Sigmoid colon (tissue), 7 donors: Measurements from ENCODE around the gene FAM186B. TPM values are rescaled to one million over a fixed set of nuclear protein-coding genes. Genes with fewer than 3 reads are reported as not detected.

Experiments used
- DNase-seq: peaks from one replicate; pipeline ENCODE4 v3.0.0-alpha.2; 2019
- H3K27ac ChIP-seq, 4 donors: fragments of 200-600 bp; sonication (generic); one replicate each; pipeline ENCODE4 v1.5.1; 2016 to 2019; ENCODE audit warnings: mild to moderate bottlenecking in 1 of 4
- H3K27me3 ChIP-seq, 3 donors: fragments of 200-600 bp; sonication (generic); one replicate each; pipeline ENCODE4 v1.5.1; 2019; ENCODE audit warnings: mild to moderate bottlenecking in 1 of 3
- H3K36me3 ChIP-seq, 4 donors: fragments of 200-600 bp; sonication (generic); one replicate each; pipeline ENCODE4 v1.5.1; 2016 to 2019
- H3K4me1 ChIP-seq, 4 donors: fragments of 200-600 bp; sonication (generic); one replicate each; pipeline ENCODE4 v1.5.1; 2017 to 2019
- H3K4me3 ChIP-seq, 4 donors: fragments of 200-600 bp; sonication (generic); one replicate each; pipeline ENCODE4 v1.5.1; 2017 to 2019; ENCODE audit warnings: mild to moderate bottlenecking in 2 of 4, moderate library complexity in 1 of 4
- H3K9me3 ChIP-seq, 4 donors: fragments of 200-600 bp in 3 of 4; sonication (generic) in 3 of 4; one replicate each; pipeline versions ENCODE4 v1.5.1 to v1.6.1; 2013 to 2019
- EP300 ChIP-seq, 4 donors: sonication (generic); formaldehyde crosslinking; IDR thresholded peaks; one replicate each; pipeline ENCODE4 v1.6.1; 2017; ENCODE audit warnings: antibody characterized with exemption in 4 of 4
- POLR2A ChIP-seq, 2 donors: fragments of 450-650 bp; IDR thresholded peaks; one replicate each; pipeline ENCODE4 v1.6.1; 2016; ENCODE audit warnings: antibody characterized with exemption in 2 of 2, mild to moderate bottlenecking in 2 of 2, moderate library complexity in 2 of 2
- POLR2AphosphoS5 ChIP-seq, 4 donors: sonication (generic); formaldehyde crosslinking; IDR thresholded peaks; one replicate each; pipeline ENCODE4 v1.6.1; 2017; ENCODE audit warnings: antibody characterized with exemption in 4 of 4
- WGBS, 2 donors: extraction: QIAGEN DNeasy Blood & Tissue Kit; methylation state at CpG; one replicate each; pipeline ENCODE4 v1.1.7; 2013; 5-methylcytosine and 5-hydroxymethylcytosine counted together
- intact Hi-C: fragments of 100-400 bp; cut with DNase I; formaldehyde crosslinking; loops from one replicate; pipeline ENCODE4 v1.15.1; 2023
- polyA plus RNA-seq, 3 donors: library from polyadenylated mRNA; stranded (reverse); fragments of 200-250 nt; gene quantifications; one replicate each; pipeline ENCODE4 v1.2.3, GENCODE V29; 2013
- total RNA-seq, 4 donors: library from RNA; depleted of rRNA; stranded (reverse); fragments of >200 nt; gene quantifications; one replicate each; pipeline ENCODE4 v1.1.0, GENCODE V29; 2016
- TF ChIP-seq, protein P1 (sequence below), 4 experiments: fragments of 450-650 bp in 3 of 4; fragments of 200-600 bp in 1 of 4; IDR thresholded peaks; one replicate each; pipeline ENCODE4 v1.5.1; 2016 to 2019; ENCODE audit warnings: antibody characterized with exemption in 4 of 4, mild to moderate bottlenecking in 3 of 4, moderate library complexity in 2 of 4
- donor health status: healthy with polysubstance abuse.
- donor health status: Bipolar disorder and iron deficiency.
- donor health status: healthy.

The FAM186B gene
- total and polyA plus RNA-seq, 7 donors = 0.16 to 0.54 (median 0.22) TPM; not detected in 4

DNA sequence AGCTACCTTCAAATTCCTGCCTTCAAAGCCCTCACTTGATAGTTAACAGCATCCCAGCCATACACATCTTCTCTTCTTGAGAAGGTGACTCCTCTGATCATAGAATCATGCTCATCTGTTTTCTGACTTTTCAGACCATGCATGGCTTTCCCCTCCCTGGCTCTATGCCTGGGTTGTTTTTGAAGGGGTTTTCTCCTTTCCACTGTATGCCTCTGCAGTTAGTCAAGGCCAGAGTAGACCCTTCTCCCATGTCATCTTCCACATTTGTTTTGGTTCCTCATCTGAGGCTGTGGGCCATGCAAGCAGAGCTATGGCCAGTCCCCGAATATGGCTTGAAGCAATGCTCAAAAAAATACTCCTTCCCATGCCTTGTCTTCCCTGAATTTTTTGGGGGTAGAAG lies 23.2 kb downstream of the FAM186B start:
- peak overlapping the region in 2 of 4 donors; percentile 71 to 73 for H3K27ac ChIP-seq
- DNase-seq = no peak
- no peak for TF ChIP-seq POLR2A (IDR thresholded peaks at IDR 0.05)
- TF ChIP-seq POLR2AphosphoS5 (IDR thresholded peaks at IDR 0.05) = no peak
- TF ChIP-seq, protein P1, sequence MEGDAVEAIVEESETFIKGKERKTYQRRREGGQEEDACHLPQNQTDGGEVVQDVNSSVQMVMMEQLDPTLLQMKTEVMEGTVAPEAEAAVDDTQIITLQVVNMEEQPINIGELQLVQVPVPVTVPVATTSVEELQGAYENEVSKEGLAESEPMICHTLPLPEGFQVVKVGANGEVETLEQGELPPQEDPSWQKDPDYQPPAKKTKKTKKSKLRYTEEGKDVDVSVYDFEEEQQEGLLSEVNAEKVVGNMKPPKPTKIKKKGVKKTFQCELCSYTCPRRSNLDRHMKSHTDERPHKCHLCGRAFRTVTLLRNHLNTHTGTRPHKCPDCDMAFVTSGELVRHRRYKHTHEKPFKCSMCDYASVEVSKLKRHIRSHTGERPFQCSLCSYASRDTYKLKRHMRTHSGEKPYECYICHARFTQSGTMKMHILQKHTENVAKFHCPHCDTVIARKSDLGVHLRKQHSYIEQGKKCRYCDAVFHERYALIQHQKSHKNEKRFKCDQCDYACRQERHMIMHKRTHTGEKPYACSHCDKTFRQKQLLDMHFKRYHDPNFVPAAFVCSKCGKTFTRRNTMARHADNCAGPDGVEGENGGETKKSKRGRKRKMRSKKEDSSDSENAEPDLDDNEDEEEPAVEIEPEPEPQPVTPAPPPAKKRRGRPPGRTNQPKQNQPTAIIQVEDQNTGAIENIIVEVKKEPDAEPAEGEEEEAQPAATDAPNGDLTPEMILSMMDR (IDR thresholded peaks at IDR 0.05) = no peak
- 80 to 87% methylated on average over 1 of the region's 1 CpG for WGBS, 2 donors
- intact Hi-C loops = loop anchor here (5.0 kb wide), 2 partner anchors 40 to 215 kb away; partner anchors contain the start of genes PRPF40B and SPATS2
- no peaks in the 10 kb centered on the region for H3K9me3 ChIP-seq
- H3K36me3 ChIP-seq = peaks cover 0 to 7% (median 0%) of the 10 kb centered on the region in 4 donors
- no peaks in the 10 kb centered on the region for H3K27me3 ChIP-seq
- H3K4me3 ChIP-seq = no peak overlapping the region
- H3K4me1 ChIP-seq = peaks cover 0 to 39% (median 25%) of the 10 kb centered on the region in 4 donors

DNA sequence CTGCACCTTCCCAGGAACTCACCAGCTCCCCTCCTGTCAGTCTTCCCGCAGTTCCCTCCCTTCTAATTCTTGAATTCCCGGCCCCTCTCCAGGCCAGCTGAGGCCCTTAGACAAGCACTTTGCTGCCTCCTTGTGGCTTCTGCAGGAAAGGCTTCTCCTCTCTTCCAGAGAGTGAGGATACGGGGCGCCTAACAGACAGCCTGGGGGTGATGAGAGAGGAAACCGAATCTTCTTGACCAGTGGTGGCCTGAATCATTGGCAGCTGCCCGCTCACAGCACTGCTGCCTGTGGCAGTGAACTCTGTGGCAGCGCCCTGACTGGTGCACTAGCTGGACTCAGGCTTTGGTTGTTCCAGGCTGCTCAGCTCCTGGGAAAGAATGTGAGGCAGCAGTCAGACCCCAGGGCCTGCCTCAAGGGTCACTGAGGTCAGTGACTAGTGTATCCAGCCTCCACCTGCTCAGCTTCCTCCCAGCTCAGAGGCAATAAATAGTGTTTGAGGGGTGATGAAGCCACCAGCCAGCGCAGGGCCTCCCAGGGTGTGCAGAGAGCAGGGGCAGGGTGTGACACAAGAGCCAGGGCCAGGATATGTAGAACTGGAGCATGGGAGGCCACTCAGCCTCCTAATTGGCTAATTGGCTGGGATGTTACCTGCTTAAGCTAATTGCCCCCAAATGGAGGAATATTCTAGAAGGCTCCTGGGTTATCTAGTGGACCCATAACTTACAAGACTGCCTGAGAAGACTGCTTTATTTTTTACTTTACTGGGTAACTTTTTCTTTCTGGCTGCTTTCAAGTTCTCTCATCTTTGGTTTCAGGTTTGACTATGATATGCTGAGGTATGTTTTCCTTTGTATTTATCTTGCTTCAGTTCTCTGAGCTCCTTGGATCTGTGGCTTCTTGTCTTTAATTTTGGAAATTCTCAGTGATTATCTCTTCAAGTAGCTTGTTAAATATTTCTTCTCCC lies 24.6 kb downstream of the FAM186B start:
- 35 to 43% methylated on average over 8 of the region's 8 CpGs for WGBS, 2 donors
- intact Hi-C loops = loop anchor here (5.0 kb wide), 2 partner anchors 41 to 214 kb away; partner anchors contain the start of genes PRPF40B and SPATS2

DNA sequence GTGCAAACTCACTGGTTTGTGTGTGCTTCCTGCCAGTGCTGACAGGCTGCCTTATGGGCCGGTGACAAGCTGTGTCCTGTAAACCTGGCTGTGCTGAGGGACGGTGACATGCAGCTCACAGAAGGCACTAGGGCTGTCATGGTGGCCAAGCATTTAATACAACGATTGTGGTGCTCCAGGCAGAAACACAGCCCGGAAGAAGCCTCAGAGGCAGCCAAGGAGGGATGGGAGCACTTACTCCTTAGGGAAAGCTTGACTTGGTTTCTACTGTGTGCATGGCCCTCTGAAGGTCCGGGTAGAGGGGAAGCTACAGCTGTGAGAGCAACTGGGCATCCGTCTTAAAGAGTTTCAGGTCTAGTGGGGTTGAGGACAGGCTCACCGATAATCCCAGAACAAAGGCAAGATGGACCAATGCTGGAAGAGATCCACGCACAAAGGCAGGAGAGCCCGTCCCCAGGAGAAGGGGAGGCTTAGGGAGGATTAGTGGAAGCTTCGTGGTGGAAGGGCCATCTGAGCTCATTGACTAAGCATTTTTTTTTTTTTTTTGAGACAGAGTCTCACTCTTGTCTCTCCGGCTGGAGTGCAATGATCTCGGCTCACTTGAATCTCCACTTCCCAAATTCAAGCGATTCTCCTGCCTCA lies 26.8 kb downstream of the FAM186B start:
- Histone ChIP-seq H3K27me3 (no peaks in the 10 kb centered on the region), H3K4me1 (peaks cover 0 to 32% (median 25%) of the 10 kb centered on the region in 4 donors), H3K36me3 (peaks cover 0 to 20% (median 0%) of the 10 kb centered on the region in 4 donors), H3K27ac (no peak overlapping the region), H3K4me3 (no peak overlapping the region), H3K9me3 (no peaks in the 10 kb centered on the region)
- intact Hi-C loops = no loop called here
- 90% methylated on average over 13 of the region's 13 CpGs for WGBS, 2 donors
- TF ChIP-seq EP300 (IDR thresholded peaks at IDR 0.05) (no peak), POLR2AphosphoS5 (IDR thresholded peaks at IDR 0.05) (no peak), POLR2A (IDR thresholded peaks at IDR 0.05) (no peak)
- TF ChIP-seq, protein P1 (IDR thresholded peaks at IDR 0.05) = no peak
- DNase-seq = no peak

More for the DNA sequence above, 24.6 kb downstream of the FAM186B start:
- H3K9me3 ChIP-seq = no peaks in the 10 kb centered on the region
- peak; percentile 81 for DNase-seq
- H3K4me1 ChIP-seq = peaks cover 0 to 39% (median 25%) of the 10 kb centered on the region in 4 donors
- TF ChIP-seq, protein P1 (IDR thresholded peaks at IDR 0.05) = peak; percentile 53 to 80 (median 78)
- TF ChIP-seq POLR2A (IDR thresholded peaks at IDR 0.05) = no peak
- H3K27me3 ChIP-seq = no peaks in the 10 kb centered on the region
- H3K27ac ChIP-seq = peak overlapping the region; percentile 31 to 63 (median 48)
- H3K4me3 ChIP-seq = no peak overlapping the region
- H3K36me3 ChIP-seq = peaks cover 0 to 7% (median 0%) of the 10 kb centered on the region in 4 donors

DNA sequence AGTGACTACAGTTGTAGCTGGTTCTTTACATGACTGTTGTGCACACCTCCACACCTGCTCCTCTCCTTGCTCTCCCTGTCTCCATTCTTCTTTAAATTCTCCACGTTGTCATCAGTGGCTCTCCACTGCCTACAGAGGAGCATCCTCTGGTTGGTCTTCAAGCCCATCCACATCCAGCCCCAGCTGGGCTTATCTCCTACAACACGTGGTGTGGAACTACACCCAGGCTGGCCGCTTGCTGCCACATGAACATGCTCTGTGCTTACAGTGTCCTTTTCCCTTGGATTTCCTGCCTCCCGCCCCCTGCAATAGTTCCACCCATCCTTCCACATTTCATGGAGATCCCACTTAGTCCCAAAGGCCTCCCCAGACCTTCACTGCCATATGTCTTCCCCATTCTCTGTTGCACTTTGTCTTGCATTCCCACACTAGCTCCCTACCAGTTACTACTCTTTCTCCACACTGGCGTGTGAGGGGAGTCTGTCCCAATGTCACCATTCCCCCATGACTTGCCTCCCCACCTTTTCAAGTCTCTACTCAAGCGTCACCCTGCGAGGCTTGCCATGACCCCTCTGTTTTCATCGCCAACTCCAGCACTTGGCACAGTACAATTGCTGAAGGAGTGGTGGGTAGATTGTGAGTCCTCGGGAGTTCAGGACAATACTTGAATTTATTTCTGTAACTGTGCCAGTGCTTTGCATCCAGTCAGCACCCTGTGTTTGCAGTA lies 27.7 kb downstream of the FAM186B start:
- H3K27ac ChIP-seq = no peak overlapping the region
- peaks cover 0 to 23% (median 0%) of the 10 kb centered on the region in 4 donors for H3K36me3 ChIP-seq
- H3K27me3 ChIP-seq = no peaks in the 10 kb centered on the region
- H3K4me3 ChIP-seq = no peak overlapping the region
- 83 to 90% methylated on average over 9 of the region's 9 CpGs for WGBS, 2 donors
- no peak for DNase-seq
- TF ChIP-seq POLR2AphosphoS5 (IDR thresholded peaks at IDR 0.05) (no peak), POLR2A (IDR thresholded peaks at IDR 0.05) (no peak), EP300 (IDR thresholded peaks at IDR 0.05) (no peak)
- intact Hi-C loops = no loop called here
- no peaks in the 10 kb centered on the region for H3K9me3 ChIP-seq
- peaks cover 0 to 24% (median 16%) of the 10 kb centered on the region in 4 donors for H3K4me1 ChIP-seq
